ENCODE results near the gene HNRNPA3.

DNA sequence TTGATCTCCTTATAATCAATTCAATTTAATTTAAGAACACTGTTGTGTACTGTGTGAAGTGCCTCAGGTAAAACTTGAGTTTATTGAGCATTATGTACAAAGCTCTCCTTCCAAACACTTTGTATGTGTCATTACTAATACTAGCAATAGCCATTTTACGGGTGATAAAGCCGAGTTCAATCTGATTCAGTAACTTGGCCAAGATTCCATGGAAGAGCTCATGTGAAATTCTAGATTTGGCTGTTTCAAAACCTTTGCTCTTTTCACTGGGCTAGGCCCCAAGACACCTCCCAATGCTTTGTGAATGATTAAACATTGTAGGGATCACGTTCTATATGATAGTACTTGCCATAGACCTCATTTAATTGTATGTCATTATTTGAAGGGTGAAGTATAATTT is 60.8 kb downstream of the HNRNPA3 start:
- TF ChIP-seq EZH2 (IDR thresholded peaks at IDR 0.05; ENCODE audit: insufficient read depth, poor library complexity, severe bottlenecking) (no peak), EZH2phosphoT487 (IDR thresholded peaks at IDR 0.05; ENCODE audit: insufficient read depth, low read depth) (no peak)

Data from GM23248 (cell line).